HepG2 (cell line): ENCODE data around the gene CLEC16A. TPM values are rescaled to one million over a fixed set of nuclear protein-coding genes. Genes with fewer than 3 reads are reported as not detected.

ENCODE experiments used
- GTF2F1 ChIP-seq: fragments of 150-350 bp; IDR thresholded peaks from 2 replicates; pipeline ENCODE4 v1.6.1; 2014; ENCODE audit warnings: low read length
- RFX5 ChIP-seq: IDR thresholded peaks from 2 replicates; pipeline ENCODE4 v1.6.1; 2011; ENCODE audit warnings: low read depth, low read length, improper control_type of control experiment
- SIX4 ChIP-seq: sonication (generic); formaldehyde crosslinking; IDR thresholded peaks from 2 replicates; pipeline ENCODE4 v1.4.0; 2020; ENCODE audit warnings: missing genetic modification reagents
- ZC3H13 ChIP-seq: sonication (generic); formaldehyde crosslinking; IDR thresholded peaks from 2 replicates; pipeline ENCODE4 v1.8.1; 2023; ENCODE audit warnings: mild to moderate bottlenecking, missing genetic modification reagents, moderate library complexity
- ZNF317 ChIP-seq: sonication (generic); formaldehyde crosslinking; IDR thresholded peaks from 2 replicates; pipeline ENCODE4 v1.5.0; 2020; ENCODE audit warnings: mild to moderate bottlenecking, missing genetic modification reagents
- ZNF510 ChIP-seq: sonication (generic); formaldehyde crosslinking; IDR thresholded peaks from 2 replicates; pipeline ENCODE4 v1.4.0; 2020; ENCODE audit warnings: low read depth, mild to moderate bottlenecking, missing genetic modification reagents
- polyA plus RNA-seq, 8 experiments: library from polyadenylated mRNA; depleted of rRNA in 3 of 8; stranded (reverse) in 7 of 8; unstranded in 1 of 8; fragments of >200 nt; fragmentation: Illumina TruSeq in 4 of 8; extraction: Trizol in 4 of 8; gene quantifications; 2 replicates each; pipeline versions ENCODE4 v1.2.1 to v1.2.3, GENCODE V29; 2011 to 2016; ENCODE audit warnings: low read depth in 4 of 8, missing spikeins in 1 of 8, mixed read lengths in 1 of 8; ENCODE audit not compliant: insufficient read depth in 1 of 8
- total RNA-seq, 5 experiments: library from RNA; depleted of rRNA; stranded (reverse); fragments of >200 nt; fragmentation: Illumina TruSeq; extraction: Trizol; gene quantifications; 2 replicates each; pipeline ENCODE4 v1.2.3, GENCODE V29; 2016; ENCODE audit warnings: low read depth in 1 of 5
- TF ChIP-seq, protein P1 (sequence below), 2 experiments: sonication (generic) in 1 of 2; formaldehyde crosslinking in 1 of 2; IDR thresholded peaks; 2 replicates each; pipeline versions ENCODE4 v1.6.1 to v1.9.0; 2014 to 2022; ENCODE audit warnings: antibody characterized with exemption in 1 of 2, borderline replicate concordance in 1 of 2, inconsistent platforms in 1 of 2, low read depth in 1 of 2, missing genetic modification reagents in 1 of 2
- TF ChIP-seq, protein P2 (sequence below): sonication (generic); formaldehyde crosslinking; IDR thresholded peaks from 2 replicates; pipeline ENCODE4 v1.4.0; 2020; ENCODE audit warnings: missing genetic modification reagents; ENCODE audit errors: not compliant biosample characterization
- TF ChIP-seq, protein P3 (sequence below): sonication (generic); formaldehyde crosslinking; IDR thresholded peaks from 2 replicates; pipeline ENCODE4 v1.4.0; 2020; ENCODE audit warnings: mild to moderate bottlenecking, missing genetic modification reagents, borderline replicate concordance
- TF ChIP-seq, protein P4 (sequence below): sonication (generic); formaldehyde crosslinking; IDR thresholded peaks from 2 replicates; pipeline ENCODE4 v1.5.0; 2020; ENCODE audit warnings: missing genetic modification reagents
- TF ChIP-seq, protein P5 (sequence below): sonication (generic); formaldehyde crosslinking; IDR thresholded peaks from 2 replicates; pipeline ENCODE4 v1.5.1; 2020; ENCODE audit warnings: mild to moderate bottlenecking, missing genetic modification reagents, moderate library complexity
- TF ChIP-seq, protein P6 (sequence below): sonication (generic); formaldehyde crosslinking; IDR thresholded peaks from 2 replicates; pipeline ENCODE4 v1.4.0; 2020; ENCODE audit warnings: missing genetic modification reagents, low read depth, mild to moderate bottlenecking, borderline replicate concordance

The CLEC16A gene
- total and polyA plus RNA-seq, 2 of the 13 experiments (the other 11 are each of a cell fraction or from before 2014, with no cell fraction given) = 8.5 to 10.3 TPM

DNA sequence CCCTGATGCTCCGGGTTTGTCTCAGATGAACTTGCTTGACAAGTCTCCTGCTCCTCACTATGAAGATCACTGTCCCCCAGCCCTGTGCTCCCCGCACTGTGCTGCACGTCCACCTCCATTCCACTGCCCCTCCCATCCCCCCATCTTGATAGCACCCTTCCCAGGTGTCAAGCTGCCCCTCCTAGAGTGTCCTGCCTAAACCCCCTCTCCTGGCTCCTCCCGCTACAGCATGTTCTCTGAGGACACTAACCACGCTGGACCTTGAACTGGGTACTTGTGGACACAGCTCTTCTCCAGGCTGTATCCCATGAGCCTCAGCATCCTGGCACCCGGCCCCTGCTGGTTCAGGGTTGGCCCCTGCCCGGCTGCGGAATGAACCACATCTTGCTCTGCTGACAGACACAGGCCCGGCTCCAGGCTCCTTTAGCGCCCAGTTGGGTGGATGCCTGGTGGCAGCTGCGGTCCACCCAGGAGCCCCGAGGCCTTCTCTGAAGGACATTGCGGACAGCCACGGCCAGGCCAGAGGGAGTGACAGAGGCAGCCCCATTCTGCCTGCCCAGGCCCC, 20.6 kb upstream of the CLEC16A start (continued):
- TF ChIP-seq, protein P1, sequence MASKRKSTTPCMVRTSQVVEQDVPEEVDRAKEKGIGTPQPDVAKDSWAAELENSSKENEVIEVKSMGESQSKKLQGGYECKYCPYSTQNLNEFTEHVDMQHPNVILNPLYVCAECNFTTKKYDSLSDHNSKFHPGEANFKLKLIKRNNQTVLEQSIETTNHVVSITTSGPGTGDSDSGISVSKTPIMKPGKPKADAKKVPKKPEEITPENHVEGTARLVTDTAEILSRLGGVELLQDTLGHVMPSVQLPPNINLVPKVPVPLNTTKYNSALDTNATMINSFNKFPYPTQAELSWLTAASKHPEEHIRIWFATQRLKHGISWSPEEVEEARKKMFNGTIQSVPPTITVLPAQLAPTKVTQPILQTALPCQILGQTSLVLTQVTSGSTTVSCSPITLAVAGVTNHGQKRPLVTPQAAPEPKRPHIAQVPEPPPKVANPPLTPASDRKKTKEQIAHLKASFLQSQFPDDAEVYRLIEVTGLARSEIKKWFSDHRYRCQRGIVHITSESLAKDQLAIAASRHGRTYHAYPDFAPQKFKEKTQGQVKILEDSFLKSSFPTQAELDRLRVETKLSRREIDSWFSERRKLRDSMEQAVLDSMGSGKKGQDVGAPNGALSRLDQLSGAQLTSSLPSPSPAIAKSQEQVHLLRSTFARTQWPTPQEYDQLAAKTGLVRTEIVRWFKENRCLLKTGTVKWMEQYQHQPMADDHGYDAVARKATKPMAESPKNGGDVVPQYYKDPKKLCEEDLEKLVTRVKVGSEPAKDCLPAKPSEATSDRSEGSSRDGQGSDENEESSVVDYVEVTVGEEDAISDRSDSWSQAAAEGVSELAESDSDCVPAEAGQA (IDR thresholded peaks at IDR 0.05; ENCODE audit: low read depth) = peak; percentile 57; the same call in 1 of the 2 replicates
- TF ChIP-seq, protein P1 (CRISPR knock-in tag; IDR thresholded peaks at IDR 0.05; ENCODE audit: borderline replicate concordance) = no peak
- TF ChIP-seq, protein P2, sequence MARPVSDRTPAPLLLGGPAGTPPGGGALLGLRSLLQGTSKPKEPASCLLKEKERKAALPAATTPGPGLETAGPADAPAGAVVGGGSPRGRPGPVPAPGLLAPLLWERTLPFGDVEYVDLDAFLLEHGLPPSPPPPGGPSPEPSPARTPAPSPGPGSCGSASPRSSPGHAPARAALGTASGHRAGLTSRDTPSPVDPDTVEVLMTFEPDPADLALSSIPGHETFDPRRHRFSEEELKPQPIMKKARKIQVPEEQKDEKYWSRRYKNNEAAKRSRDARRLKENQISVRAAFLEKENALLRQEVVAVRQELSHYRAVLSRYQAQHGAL (CRISPR knock-in tag) = no peak
- peak; percentile 47; the same call in 1 of the 2 replicates for TF ChIP-seq ZNF510
- TF ChIP-seq, protein P3, sequence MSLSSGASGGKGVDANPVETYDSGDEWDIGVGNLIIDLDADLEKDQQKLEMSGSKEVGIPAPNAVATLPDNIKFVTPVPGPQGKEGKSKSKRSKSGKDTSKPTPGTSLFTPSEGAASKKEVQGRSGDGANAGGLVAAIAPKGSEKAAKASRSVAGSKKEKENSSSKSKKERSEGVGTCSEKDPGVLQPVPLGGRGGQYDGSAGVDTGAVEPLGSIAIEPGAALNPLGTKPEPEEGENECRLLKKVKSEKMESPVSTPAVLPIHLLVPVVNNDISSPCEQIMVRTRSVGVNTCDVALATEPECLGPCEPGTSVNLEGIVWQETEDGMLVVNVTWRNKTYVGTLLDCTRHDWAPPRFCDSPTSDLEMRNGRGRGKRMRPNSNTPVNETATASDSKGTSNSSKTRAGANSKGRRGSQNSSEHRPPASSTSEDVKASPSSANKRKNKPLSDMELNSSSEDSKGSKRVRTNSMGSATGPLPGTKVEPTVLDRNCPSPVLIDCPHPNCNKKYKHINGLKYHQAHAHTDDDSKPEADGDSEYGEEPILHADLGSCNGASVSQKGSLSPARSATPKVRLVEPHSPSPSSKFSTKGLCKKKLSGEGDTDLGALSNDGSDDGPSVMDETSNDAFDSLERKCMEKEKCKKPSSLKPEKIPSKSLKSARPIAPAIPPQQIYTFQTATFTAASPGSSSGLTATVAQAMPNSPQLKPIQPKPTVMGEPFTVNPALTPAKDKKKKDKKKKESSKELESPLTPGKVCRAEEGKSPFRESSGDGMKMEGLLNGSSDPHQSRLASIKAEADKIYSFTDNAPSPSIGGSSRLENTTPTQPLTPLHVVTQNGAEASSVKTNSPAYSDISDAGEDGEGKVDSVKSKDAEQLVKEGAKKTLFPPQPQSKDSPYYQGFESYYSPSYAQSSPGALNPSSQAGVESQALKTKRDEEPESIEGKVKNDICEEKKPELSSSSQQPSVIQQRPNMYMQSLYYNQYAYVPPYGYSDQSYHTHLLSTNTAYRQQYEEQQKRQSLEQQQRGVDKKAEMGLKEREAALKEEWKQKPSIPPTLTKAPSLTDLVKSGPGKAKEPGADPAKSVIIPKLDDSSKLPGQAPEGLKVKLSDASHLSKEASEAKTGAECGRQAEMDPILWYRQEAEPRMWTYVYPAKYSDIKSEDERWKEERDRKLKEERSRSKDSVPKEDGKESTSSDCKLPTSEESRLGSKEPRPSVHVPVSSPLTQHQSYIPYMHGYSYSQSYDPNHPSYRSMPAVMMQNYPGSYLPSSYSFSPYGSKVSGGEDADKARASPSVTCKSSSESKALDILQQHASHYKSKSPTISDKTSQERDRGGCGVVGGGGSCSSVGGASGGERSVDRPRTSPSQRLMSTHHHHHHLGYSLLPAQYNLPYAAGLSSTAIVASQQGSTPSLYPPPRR (CRISPR knock-in tag) = peak; percentile 42; the same call in 1 of the 2 replicates
- peak; percentile 79 for TF ChIP-seq ZC3H13 (CRISPR knock-in tag)
- TF ChIP-seq, protein P4, sequence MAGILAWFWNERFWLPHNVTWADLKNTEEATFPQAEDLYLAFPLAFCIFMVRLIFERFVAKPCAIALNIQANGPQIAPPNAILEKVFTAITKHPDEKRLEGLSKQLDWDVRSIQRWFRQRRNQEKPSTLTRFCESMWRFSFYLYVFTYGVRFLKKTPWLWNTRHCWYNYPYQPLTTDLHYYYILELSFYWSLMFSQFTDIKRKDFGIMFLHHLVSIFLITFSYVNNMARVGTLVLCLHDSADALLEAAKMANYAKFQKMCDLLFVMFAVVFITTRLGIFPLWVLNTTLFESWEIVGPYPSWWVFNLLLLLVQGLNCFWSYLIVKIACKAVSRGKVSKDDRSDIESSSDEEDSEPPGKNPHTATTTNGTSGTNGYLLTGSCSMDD (CRISPR knock-in tag) = no peak
- TF ChIP-seq ZNF317 = 0 out of 2 replicates have a peak, but pooled peaks have one; percentile 35
- TF ChIP-seq, protein P5, sequence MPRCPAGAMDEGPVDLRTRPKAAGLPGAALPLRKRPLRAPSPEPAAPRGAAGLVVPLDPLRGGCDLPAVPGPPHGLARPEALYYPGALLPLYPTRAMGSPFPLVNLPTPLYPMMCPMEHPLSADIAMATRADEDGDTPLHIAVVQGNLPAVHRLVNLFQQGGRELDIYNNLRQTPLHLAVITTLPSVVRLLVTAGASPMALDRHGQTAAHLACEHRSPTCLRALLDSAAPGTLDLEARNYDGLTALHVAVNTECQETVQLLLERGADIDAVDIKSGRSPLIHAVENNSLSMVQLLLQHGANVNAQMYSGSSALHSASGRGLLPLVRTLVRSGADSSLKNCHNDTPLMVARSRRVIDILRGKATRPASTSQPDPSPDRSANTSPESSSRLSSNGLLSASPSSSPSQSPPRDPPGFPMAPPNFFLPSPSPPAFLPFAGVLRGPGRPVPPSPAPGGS = no peak; the same call in 1 of the 2 replicates
- TF ChIP-seq SIX4 = no peak
- TF ChIP-seq RFX5 = no peak
- TF ChIP-seq, protein P6, sequence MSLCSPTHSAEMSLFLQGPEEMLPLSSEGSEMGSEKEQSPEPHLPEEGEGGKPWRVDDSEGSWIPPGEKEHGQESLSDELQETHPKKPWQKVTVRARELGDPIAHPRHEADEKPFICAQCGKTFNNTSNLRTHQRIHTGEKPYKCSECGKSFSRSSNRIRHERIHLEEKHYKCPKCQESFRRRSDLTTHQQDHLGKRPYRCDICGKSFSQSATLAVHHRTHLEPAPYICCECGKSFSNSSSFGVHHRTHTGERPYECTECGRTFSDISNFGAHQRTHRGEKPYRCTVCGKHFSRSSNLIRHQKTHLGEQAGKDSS (CRISPR knock-in tag) = peak; percentile 79; the same call in 1 of the 2 replicates
- no peak for TF ChIP-seq GTF2F1
